Measurements from ENCODE around the gene SHKBP1.

The SHKBP1 gene

GRCh38 chr19:40613690-40614621 lies 37.3 kb downstream of the SHKBP1 start:
- Histone ChIP-seq H3K4me3 (replicated peaks; ENCODE audit: low read depth, low read length) (peak overlapping the region; percentile 77), H3K36me3 (ENCODE audit: control insufficient read depth, insufficient read depth, low read length) (no peaks in the 10 kb centered on the region), H3K27me3 (replicated peaks; ENCODE audit: control insufficient read depth, insufficient read depth, low read length) (no peaks in the 10 kb centered on the region)
- no peak for TF ChIP-seq CTCF (IDR thresholded peaks at IDR 0.05; ENCODE audit: insufficient read depth, low read length, poor library complexity, severe bottlenecking)
- DNase-seq (ENCODE audit: extremely low read depth, insufficient read length), result peak; percentile 88

GRCh38 chr19:40614622-40615411 lies 38.1 kb downstream of the SHKBP1 start:
- peak; percentile 59 for DNase-seq (ENCODE audit: extremely low read depth, insufficient read length)
- no peaks in the 10 kb centered on the region for H3K36me3 ChIP-seq (ENCODE audit: control insufficient read depth, insufficient read depth, low read length)
- TF ChIP-seq CTCF (IDR thresholded peaks at IDR 0.05; ENCODE audit: insufficient read depth, low read length, poor library complexity, severe bottlenecking), result no peak
- H3K4me3 ChIP-seq (replicated peaks; ENCODE audit: low read depth, low read length), result peak overlapping the region; percentile 77
- no peaks in the 10 kb centered on the region for H3K27me3 ChIP-seq (replicated peaks; ENCODE audit: control insufficient read depth, insufficient read depth, low read length)

- no peak for TF ChIP-seq CTCF (IDR thresholded peaks at IDR 0.05; ENCODE audit: insufficient read depth, low read length, poor library complexity, severe bottlenecking)
- no peak for DNase-seq (ENCODE audit: extremely low read depth, insufficient read length)
- no peaks in the 10 kb centered on the region for H3K27me3 ChIP-seq (replicated peaks; ENCODE audit: control insufficient read depth, insufficient read depth, low read length)
- no peaks in the 10 kb centered on the region for H3K36me3 ChIP-seq (ENCODE audit: control insufficient read depth, insufficient read depth, low read length)
- H3K4me3 ChIP-seq (replicated peaks; ENCODE audit: low read depth, low read length), result no peak overlapping the region
These were observed 39.5 kb downstream of the SHKBP1 start for GRCh38 chr19:40616178-40616577.

GRCh38 chr19:40616941-40617340 lies 40.3 kb downstream of the SHKBP1 start:
- Histone ChIP-seq H3K27me3 (replicated peaks; ENCODE audit: control insufficient read depth, insufficient read depth, low read length) (no peaks in the 10 kb centered on the region), H3K4me3 (replicated peaks; ENCODE audit: low read depth, low read length) (no peak overlapping the region), H3K36me3 (ENCODE audit: control insufficient read depth, insufficient read depth, low read length) (no peaks in the 10 kb centered on the region; the same call in 1 of the 2 replicates)
- no peak for DNase-seq (ENCODE audit: extremely low read depth, insufficient read length)
- no peak for TF ChIP-seq CTCF (IDR thresholded peaks at IDR 0.05; ENCODE audit: insufficient read depth, low read length, poor library complexity, severe bottlenecking)

GRCh38 chr19:40617961-40618360 lies 41.3 kb downstream of the SHKBP1 start:
- Histone ChIP-seq H3K4me3 (replicated peaks; ENCODE audit: low read depth, low read length) (no peak overlapping the region), H3K36me3 (ENCODE audit: control insufficient read depth, insufficient read depth, low read length) (no peaks in the 10 kb centered on the region; the same call in 1 of the 2 replicates), H3K27me3 (replicated peaks; ENCODE audit: control insufficient read depth, insufficient read depth, low read length) (no peaks in the 10 kb centered on the region)
- no peak for TF ChIP-seq CTCF (IDR thresholded peaks at IDR 0.05; ENCODE audit: insufficient read depth, low read length, poor library complexity, severe bottlenecking)
- no peak for DNase-seq (ENCODE audit: extremely low read depth, insufficient read length)
